Measurements from ENCODE around the gene LRRC36.
"Not testable (repeated sequence)": the region's sequence is repeated elsewhere in the genome, so short reads cannot be mapped to it uniquely, and the experiment has no call there.

- TF ChIP-seq CTCF, POLR2A (IDR thresholded peaks at IDR 0.05): not testable (repeated sequence)
Measured at GRCh38 chr16:67376012-67376411, 49.4 kb downstream of the LRRC36 start.
